ENCODE measurements around the gene CXCR4.

The CXCR4 gene

GRCh38 chr2:136069773-136070172, 48.2 kb downstream of the CXCR4 start:
- DNase-seq = no peak

- no peak for DNase-seq
These were observed 49.2 kb downstream of the CXCR4 start for GRCh38 chr2:136068581-136069227.

- no peak for DNase-seq
These were observed 49.9 kb downstream of the CXCR4 start for GRCh38 chr2:136067897-136068580.

- DNase-seq = no peak
These were observed 50.5 kb downstream of the CXCR4 start for GRCh38 chr2:136067459-136067858.

GRCh38 chr2:136065907-136066306, 52.0 kb downstream of the CXCR4 start:
- no peak for DNase-seq

- DNase-seq = no peak
These were observed 52.6 kb downstream of the CXCR4 start for GRCh38 chr2:136065384-136065783.

Data from HCEC 1CT (cell line).